Measurements from ENCODE around the gene ALX4.

GRCh38 chr11:44213148-44213547, 96.8 kb downstream of the ALX4 start:
- no peak for TF ChIP-seq EZH2 (optimal IDR thresholded peaks at IDR 0.05; ENCODE audit: low read depth, low read length)
- TF ChIP-seq CTCF (IDR thresholded peaks at IDR 0.05; ENCODE audit: low read length): no peak

Measured in MM.1S (cell line).